ENCODE measurements around the gene RNF224. TPM values are rescaled to one million over a fixed set of nuclear protein-coding genes. Genes with fewer than 3 reads are reported as not detected.
A peak's percentile ranks its signal among the peaks of the same experiment; 100 is the strongest.

Gene RNF224
- total and polyA plus RNA-seq, 7 experiments from 2014 or later: 0.12 TPM; not detected in 6

GRCh38 chr9:137243626-137244485, 16.6 kb downstream of the RNF224 start:
- peaks cover 0 to 19% (median 9%) of the 10 kb centered on the region in 3 experiments for H3K36me3 ChIP-seq (ENCODE audit: control insufficient read depth in 2 of 3, insufficient read depth in 3 of 3, low read length in 3 of 3)
- CTCF ChIA-PET: no interaction called here
- intact Hi-C loops (cut with micrococcal nuclease): loop anchor here in 1 of 2 donors (5.0 kb wide), 1 partner anchor 832 kb away; the partner anchor contains the start of genes ENTR1 and PMPCA
- Mint-ChIP-seq H3K27ac (peak overlapping the region in 2 of 9 donors; percentile 14 to 49), H3K27me3 (peaks cover 0 to 4% (median 0%) of the 10 kb centered on the region in 5 donors), H3K4me3 (peak overlapping the region in 4 of 10 donors; percentile 5 to 88 (median 22)), H3K9me3 (peaks cover 0 to 9% (median 0%) of the 10 kb centered on the region in 11 donors), H3K36me3 (peaks cover 0 to 14% (median 4%) of the 10 kb centered on the region in 5 donors), H3K4me1 (peaks cover 10 to 32% (median 18%) of the 10 kb centered on the region in 7 donors)
- ATAC-seq (no peak), DNase-seq (no peak)
- H3K9me3 ChIP-seq (ENCODE audit: control insufficient read depth in 2 of 3, low read length in 3 of 3): no peaks in the 10 kb centered on the region
- H3K27me3 ChIP-seq (ENCODE audit: control insufficient read depth in 2 of 2, insufficient read depth in 2 of 2, low read length in 2 of 2): no peaks in the 10 kb centered on the region
- H3K27ac ChIP-seq (ENCODE audit: low read depth, low read length): no peak overlapping the region
- H3K4me3 ChIP-seq (ENCODE audit: low read length): no peak overlapping the region
- POLR2A ChIA-PET: interaction anchor here (0.9 to 10.7 kb wide), 3 partner anchors 9 to 157 kb away, joined by 4 to 168 read pairs (median 30); partner anchors contain the start of genes MAN1B1, NELFB and STPG3
- H3K4me1 ChIP-seq (ENCODE audit: control insufficient read depth in 2 of 2, insufficient read depth in 2 of 2, low read length in 2 of 2): peaks cover 11 to 14% of the 10 kb centered on the region in 2 donors

GRCh38 chr9:137244486-137245449, 17.5 kb downstream of the RNF224 start:
- H3K4me1 Mint-ChIP-seq: peaks cover 7 to 25% (median 12%) of the 10 kb centered on the region in 7 donors
- peak overlapping the region in 2 of 9 donors; percentile 43 to 49 for H3K27ac Mint-ChIP-seq
- ChIA-PET POLR2A (interaction anchor here (0.6 to 10.7 kb wide), 2 partner anchors 8 to 392 kb away, joined by 4 to 168 read pairs; partner anchors contain the start of genes NELFB and STPG3), CTCF (no interaction called here)
- no peak for ATAC-seq
- intact Hi-C loops (cut with micrococcal nuclease): loop anchor here in 1 of 2 donors (5.0 kb wide), 1 partner anchor 832 kb away; the partner anchor contains the start of genes ENTR1 and PMPCA
- Histone ChIP-seq H3K9me3 (ENCODE audit: control insufficient read depth in 2 of 3, low read length in 3 of 3) (no peaks in the 10 kb centered on the region), H3K27me3 (ENCODE audit: control insufficient read depth in 2 of 2, insufficient read depth in 2 of 2, low read length in 2 of 2) (no peaks in the 10 kb centered on the region), H3K4me3 (ENCODE audit: low read length) (no peak overlapping the region), H3K36me3 (ENCODE audit: control insufficient read depth in 2 of 3, insufficient read depth in 3 of 3, low read length in 3 of 3) (peaks cover 0 to 19% (median 9%) of the 10 kb centered on the region in 3 experiments), H3K27ac (ENCODE audit: low read depth, low read length) (no peak overlapping the region), H3K4me1 (ENCODE audit: control insufficient read depth in 2 of 2, insufficient read depth in 2 of 2, low read length in 2 of 2) (peaks cover 9 to 11% of the 10 kb centered on the region in 2 donors)
- DNase-seq: peak in 1 of 9 donors; percentile 38
- H3K9me3 Mint-ChIP-seq: peaks cover 0 to 9% (median 0%) of the 10 kb centered on the region in 11 donors
- no peak overlapping the region for H3K4me3 Mint-ChIP-seq
- peaks cover 0 to 4% (median 0%) of the 10 kb centered on the region in 5 donors for H3K27me3 Mint-ChIP-seq
- H3K36me3 Mint-ChIP-seq: peaks cover 0 to 14% (median 4%) of the 10 kb centered on the region in 5 donors

- Histone ChIP-seq H3K27ac (ENCODE audit: low read depth, low read length) (no peak overlapping the region), H3K9me3 (ENCODE audit: control insufficient read depth in 2 of 3, low read length in 3 of 3) (no peaks in the 10 kb centered on the region), H3K4me1 (ENCODE audit: control insufficient read depth in 2 of 2, insufficient read depth in 2 of 2, low read length in 2 of 2) (peaks cover 9 to 11% of the 10 kb centered on the region in 2 donors), H3K4me3 (ENCODE audit: low read length) (no peak overlapping the region), H3K27me3 (ENCODE audit: control insufficient read depth in 2 of 2, insufficient read depth in 2 of 2, low read length in 2 of 2) (no peaks in the 10 kb centered on the region), H3K36me3 (ENCODE audit: control insufficient read depth in 2 of 3, insufficient read depth in 3 of 3, low read length in 3 of 3) (peaks cover 0 to 19% (median 9%) of the 10 kb centered on the region in 3 experiments)
- intact Hi-C loops (cut with micrococcal nuclease): no loop called here
- Mint-ChIP-seq H3K9me3 (peaks cover 0 to 9% (median 0%) of the 10 kb centered on the region in 11 donors), H3K36me3 (peaks cover 0 to 14% (median 4%) of the 10 kb centered on the region in 5 donors), H3K27ac (peak overlapping the region in 1 of 9 donors; percentile 43), H3K4me1 (peaks cover 7 to 24% (median 12%) of the 10 kb centered on the region in 7 donors), H3K27me3 (peaks cover 0 to 4% (median 0%) of the 10 kb centered on the region in 5 donors), H3K4me3 (no peak overlapping the region)
- POLR2A ChIA-PET: interaction anchor here (0.6 to 10.7 kb wide), 2 partner anchors 7 to 391 kb away, joined by 4 to 168 read pairs; partner anchors contain the start of genes NELFB and STPG3
- DNase-seq (no peak), ATAC-seq (no peak)
- CTCF ChIA-PET: no interaction called here
Measured at GRCh38 chr9:137245450-137246421, 18.4 kb downstream of the RNF224 start.

GRCh38 chr9:137247135-137247915, 20.0 kb downstream of the RNF224 start:
- CTCF ChIA-PET: no interaction called here
- no peak for DNase-seq
- ATAC-seq: no peak
- Mint-ChIP-seq H3K36me3 (peaks cover 0 to 10% (median 0%) of the 10 kb centered on the region in 5 donors), H3K4me1 (peaks cover 6 to 16% (median 7%) of the 10 kb centered on the region in 7 donors), H3K27me3 (no peaks in the 10 kb centered on the region), H3K27ac (no peak overlapping the region), H3K9me3 (peaks cover 0 to 4% (median 0%) of the 10 kb centered on the region in 11 donors), H3K4me3 (no peak overlapping the region)
- Histone ChIP-seq H3K4me1 (ENCODE audit: control insufficient read depth in 2 of 2, insufficient read depth in 2 of 2, low read length in 2 of 2) (peaks cover 5 to 6% of the 10 kb centered on the region in 2 donors), H3K36me3 (ENCODE audit: control insufficient read depth in 2 of 3, insufficient read depth in 3 of 3, low read length in 3 of 3) (peaks cover 0 to 15% (median 7%) of the 10 kb centered on the region in 3 experiments), H3K27ac (ENCODE audit: low read depth, low read length) (no peak overlapping the region), H3K9me3 (ENCODE audit: control insufficient read depth in 2 of 3, low read length in 3 of 3) (no peaks in the 10 kb centered on the region), H3K4me3 (ENCODE audit: low read length) (no peak overlapping the region), H3K27me3 (ENCODE audit: control insufficient read depth in 2 of 2, insufficient read depth in 2 of 2, low read length in 2 of 2) (no peaks in the 10 kb centered on the region)
- intact Hi-C loops (cut with micrococcal nuclease): no loop called here
- POLR2A ChIA-PET: interaction anchor here (0.7 kb wide), 1 partner anchor 56 kb away, joined by 3 read pairs; no protein-coding TSS in a partner anchor

- Histone ChIP-seq H3K27me3 (ENCODE audit: control insufficient read depth in 2 of 2, insufficient read depth in 2 of 2, low read length in 2 of 2) (no peaks in the 10 kb centered on the region), H3K4me3 (ENCODE audit: low read length) (no peak overlapping the region), H3K27ac (ENCODE audit: low read depth, low read length) (no peak overlapping the region), H3K4me1 (ENCODE audit: control insufficient read depth in 2 of 2, insufficient read depth in 2 of 2, low read length in 2 of 2) (peaks cover 0 to under 1% of the 10 kb centered on the region in 2 donors), H3K36me3 (ENCODE audit: control insufficient read depth in 2 of 3, insufficient read depth in 3 of 3, low read length in 3 of 3) (peaks cover 0 to 10% (median 2%) of the 10 kb centered on the region in 3 experiments), H3K9me3 (ENCODE audit: control insufficient read depth in 2 of 3, low read length in 3 of 3) (no peaks in the 10 kb centered on the region)
- Mint-ChIP-seq H3K4me3 (no peak overlapping the region), H3K27ac (peak overlapping the region in 1 of 9 donors; percentile 14), H3K4me1 (peaks cover under 1 to 11% (median 5%) of the 10 kb centered on the region in 7 donors), H3K36me3 (peaks cover 0 to 4% (median 0%) of the 10 kb centered on the region in 5 donors), H3K27me3 (no peaks in the 10 kb centered on the region), H3K9me3 (peaks cover 0 to 1% (median 0%) of the 10 kb centered on the region in 11 donors)
- ATAC-seq (no peak), DNase-seq (no peak)
- intact Hi-C loops (cut with micrococcal nuclease): no loop called here
- POLR2A ChIA-PET: no interaction called here
- CTCF ChIA-PET: no interaction called here
Measured at GRCh38 chr9:137247916-137248175, 20.5 kb downstream of the RNF224 start.
